CD4-positive, alpha-beta T cell treated with Interleukin-15 for 1 hour (primary cell): ENCODE data around the gene GLS2.
A peak's percentile ranks its signal among the peaks of the same experiment; 100 is the strongest.
"Not testable (repeated sequence)": the region's sequence is repeated elsewhere in the genome, so short reads cannot be mapped to it uniquely, and the experiment has no call there.

Source experiments
- DNase-seq: peaks from one replicate; pipeline ENCODE4 v3.0.0-alpha.2; 2020

The GLS2 gene

DNA sequence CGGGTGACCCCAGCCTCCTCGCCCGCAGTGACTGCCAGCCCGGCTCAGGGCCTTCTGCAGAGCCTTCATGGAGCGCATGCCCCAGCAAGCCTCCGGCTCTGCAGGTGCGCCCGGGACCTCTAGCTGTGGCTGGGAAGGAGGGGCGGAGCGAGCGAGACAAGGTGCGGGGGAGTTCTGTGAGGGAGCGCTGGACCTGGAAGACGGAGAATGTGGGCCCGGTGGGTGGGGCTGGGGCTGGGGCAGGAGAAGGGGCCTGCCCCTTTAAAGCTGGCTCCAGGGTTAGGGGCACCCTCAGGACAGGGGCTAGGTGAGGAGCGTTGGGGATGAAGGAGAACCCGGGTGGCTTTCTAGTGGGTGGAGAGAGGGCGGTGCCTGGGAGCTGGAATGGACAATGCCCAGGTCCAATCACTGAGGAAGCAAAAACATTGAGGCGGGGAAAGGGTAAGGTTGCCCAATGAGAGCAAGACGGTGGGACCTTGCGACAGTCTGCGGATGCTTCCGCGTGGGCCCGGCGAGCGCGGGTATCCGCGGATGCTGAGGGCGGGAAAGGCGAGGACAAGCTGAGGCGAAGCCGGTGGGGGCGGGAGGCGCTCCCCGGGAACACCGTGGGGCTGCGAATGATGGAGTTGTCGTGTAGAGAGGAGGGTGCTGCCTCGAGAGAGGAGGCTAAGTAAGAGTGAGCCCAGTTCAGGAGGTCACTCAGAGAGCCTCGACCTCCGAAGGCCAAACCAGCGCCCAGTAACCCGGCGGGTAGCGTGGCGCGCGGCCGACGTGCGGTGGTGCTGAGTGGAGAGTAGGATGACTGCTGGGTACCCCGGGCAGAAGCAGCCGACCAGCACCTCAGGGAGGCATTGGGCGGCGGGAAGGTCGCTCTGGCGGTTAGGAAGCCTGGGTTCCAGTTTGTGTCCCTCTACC, at the start of gene GLS2:
GLS2 (minus strand) TSS at position 121 of the 915 bp plus-strand sequence; CDS start at position 78, 43 bp downstream.
- DNase-seq, result peak; percentile 80

- no peak for DNase-seq
Measured at GRCh38 chr12:56537546-56537945, 49.6 kb upstream of the GLS2 start.

- no peak for DNase-seq
Measured at GRCh38 chr12:56530390-56531055, 42.6 kb upstream of the GLS2 start.

- DNase-seq, result no peak
Measured at GRCh38 chr12:56529656-56530055, 41.7 kb upstream of the GLS2 start.

DNA sequence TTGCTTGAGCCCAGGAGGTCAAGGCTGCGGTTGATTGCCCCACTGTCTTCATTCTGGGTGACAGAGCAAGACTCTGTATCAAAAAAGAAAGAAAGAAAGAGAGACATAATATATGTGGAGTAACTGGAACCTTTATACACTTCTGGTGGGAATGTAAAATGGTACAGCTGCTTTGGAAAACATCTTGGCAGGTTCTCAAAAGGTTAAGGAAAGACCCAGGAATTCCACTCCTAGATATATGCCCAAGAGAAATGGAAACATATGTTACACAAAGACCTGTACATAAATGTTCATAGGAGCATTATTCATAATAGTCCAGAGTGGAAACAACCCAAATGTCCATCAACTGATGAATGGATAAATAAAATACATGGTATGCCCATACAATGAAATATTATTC, 40.9 kb upstream of the GLS2 start:
- no peak for DNase-seq

- DNase-seq, result no peak
Measured at GRCh38 chr12:56522411-56523193, 34.6 kb upstream of the GLS2 start.

- peak; percentile 63 for DNase-seq
Measured at GRCh38 chr12:56521590-56522371, 33.8 kb upstream of the GLS2 start, which contains the start of gene RBMS2. Gene RBMS2 (plus strand): TSS chr12:56521820. CDS start chr12:56522024, 204 bp downstream.

- DNase-seq, result no peak
Measured at GRCh38 chr12:56521209-56521589, 33.2 kb upstream of the GLS2 start.

DNA sequence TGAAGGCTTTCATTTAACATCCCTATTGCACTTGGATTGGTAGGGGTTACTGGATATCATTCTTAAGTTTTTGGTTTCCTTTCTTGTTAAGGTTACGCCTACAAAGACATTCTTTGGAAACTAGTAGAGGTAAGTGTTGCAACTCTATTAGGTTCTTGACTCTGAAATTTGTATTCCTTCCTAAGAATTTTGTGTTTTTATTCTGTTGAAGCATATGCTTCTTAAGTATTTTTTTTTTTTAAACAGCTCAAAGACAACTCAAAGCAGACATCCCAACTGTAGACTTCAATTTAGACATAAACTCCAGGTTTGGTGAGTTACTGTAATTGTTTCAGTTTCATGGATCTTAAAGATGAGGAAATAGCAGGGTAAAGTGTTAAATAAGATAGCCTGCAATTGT, 32.5 kb upstream of the GLS2 start:
- no peak for DNase-seq

DNA sequence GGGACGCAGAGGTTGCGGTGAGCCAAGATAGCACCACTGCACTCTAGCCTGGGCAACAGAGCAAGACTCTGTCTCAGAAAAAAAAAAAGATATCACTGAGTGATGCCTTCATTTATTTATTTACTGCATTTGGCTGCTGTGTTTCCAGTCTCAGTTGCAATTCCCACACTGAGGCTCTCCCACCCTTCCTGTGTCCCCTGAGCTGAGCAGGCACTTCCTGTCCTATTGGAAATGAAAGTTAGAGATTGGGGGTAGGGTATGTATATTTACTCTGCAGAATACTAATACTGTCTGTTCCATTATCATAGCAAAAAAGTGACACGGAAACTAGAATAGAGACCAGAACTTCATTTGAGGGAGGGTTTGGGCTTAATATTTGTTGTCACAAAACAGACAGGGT, 32.1 kb upstream of the GLS2 start:
- DNase-seq, result no peak

DNA sequence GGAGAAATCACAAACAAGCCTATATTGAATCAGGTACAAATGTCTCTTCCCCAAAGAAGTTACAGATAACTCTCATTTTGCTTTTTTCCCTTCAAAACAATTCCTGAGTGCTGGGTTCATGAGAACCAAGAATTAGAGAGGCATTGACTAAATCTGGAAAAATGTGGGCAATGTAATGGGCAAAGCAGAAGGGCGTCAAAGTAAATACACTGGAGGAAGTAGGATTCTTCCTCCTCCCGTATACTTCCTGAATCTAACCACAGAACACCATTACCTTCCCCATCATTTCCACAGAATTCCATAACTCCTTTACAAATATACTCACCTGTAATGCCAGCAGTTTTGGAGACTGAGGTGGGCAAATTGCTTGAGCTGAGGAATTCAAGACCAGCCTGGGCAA, 30.6 kb upstream of the GLS2 start:
- DNase-seq, result no peak

GRCh38 chr12:56517854-56518253, 29.9 kb upstream of the GLS2 start:
- DNase-seq, result no peak

DNA sequence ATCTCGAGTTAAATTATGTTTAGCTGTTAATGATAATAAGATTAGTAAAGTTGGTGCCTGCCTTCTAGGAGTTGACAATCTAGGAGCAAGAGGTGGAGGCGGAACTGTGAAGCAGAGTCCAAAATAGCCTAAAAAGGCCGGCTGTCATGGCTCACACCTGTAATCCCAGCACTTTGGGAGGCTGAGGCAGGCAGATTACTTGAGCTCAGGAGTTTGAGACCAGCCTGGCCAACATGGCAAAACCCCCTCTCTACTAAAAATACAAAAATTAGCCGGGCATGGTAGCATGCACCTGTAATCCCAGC, 26.0 kb upstream of the GLS2 start:
- not testable (repeated sequence) for DNase-seq

DNA sequence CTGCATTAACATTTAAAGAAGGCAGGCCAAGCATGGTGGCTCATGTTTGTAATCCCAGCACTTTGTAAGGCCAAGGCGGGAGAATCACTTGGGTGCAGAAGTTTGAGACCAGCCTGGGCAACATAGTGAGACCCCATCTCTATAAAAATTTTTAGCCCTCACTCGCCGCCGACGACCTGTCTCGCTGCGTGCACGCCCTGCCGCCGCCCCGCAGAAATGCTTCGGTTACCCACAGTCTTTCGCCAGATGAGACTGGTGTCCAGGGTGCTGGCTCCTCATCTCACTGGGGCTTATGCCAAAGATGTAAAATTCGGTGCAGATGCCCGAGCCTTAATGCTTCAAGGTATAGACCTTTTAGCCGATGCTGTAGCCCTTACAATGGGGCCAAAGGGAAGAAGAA, 22.8 kb upstream of the GLS2 start:
- DNase-seq, result no peak

DNA sequence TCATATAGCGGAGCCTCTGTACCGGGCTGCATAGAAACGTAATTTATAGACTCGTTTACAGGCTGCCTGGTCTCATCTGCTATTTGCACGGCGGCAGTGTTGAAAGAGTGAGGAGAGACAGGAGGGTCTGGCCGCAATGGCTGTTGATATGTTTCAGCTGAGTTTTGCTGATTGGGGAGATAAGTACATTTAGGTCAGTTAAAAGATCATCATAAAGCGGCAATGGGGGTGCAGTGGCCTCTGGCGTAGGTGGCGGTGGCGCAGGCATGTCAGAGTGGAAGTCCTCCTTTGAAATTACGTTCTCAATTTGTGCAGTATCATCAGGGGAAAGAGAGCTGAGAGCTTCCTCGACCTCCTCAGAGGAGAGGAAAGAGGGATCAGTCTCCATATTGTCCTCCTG, 11.9 kb upstream of the GLS2 start:
- DNase-seq, result not testable (repeated sequence)

DNA sequence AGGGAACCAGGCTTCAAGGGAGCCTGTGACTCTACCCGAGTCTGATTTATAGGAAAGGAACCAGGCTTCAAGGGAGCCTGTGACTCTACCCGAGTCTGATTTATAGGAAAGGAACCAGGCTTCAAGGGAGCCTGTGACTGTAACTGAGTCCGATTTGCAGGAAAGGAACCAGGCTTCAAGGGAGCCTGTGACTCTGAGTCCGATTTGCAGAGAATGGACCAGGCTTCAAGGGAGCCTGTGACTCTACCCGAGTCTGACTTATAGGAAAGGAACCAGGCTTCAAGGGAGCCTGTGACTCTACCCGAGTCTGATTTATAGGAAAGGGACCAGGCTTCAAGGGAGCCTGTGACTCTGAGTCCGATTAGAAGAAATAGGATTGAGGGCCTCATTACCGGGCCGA, 11.5 kb upstream of the GLS2 start:
- not testable (repeated sequence) for DNase-seq

DNA sequence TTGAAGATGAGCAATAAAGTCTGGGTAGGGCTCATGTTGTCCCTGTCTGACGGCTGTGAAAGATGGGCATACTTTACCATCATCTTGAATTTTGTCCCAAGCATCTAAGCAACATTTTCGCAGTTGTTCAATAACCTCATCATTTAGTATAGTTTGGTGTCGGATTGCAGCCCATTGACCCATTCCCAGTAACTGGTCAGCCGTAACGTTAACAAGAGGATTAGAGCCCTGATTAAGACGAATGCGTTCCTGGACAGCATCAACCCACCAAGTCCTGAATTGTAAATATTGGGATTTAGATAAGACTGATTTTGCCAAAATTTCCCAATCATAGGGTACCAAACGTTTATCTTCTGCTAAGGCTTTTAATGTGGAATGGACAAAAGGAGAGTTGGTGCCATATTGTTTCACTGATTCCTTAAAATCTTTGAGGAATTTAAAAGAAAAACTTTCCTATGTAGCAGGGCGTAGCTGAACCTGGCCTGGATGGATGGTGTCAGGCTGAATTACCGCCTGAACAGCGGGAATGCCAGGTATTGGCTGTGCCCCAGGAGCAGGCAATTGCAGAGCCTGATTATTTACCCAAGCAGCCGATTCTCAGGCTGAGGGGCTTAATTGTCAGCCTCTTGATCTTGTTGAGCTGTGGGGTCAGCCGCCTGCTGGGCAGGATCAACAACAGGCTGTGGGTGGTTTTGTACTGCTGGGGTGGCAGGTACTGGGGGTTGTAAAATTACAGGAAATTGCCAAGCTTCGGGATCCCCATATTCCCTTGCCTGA, 10.4 kb upstream of the GLS2 start:
- not testable (repeated sequence) for DNase-seq

- DNase-seq, result peak; percentile 23
Measured at GRCh38 chr12:56496704-56497103, 8.7 kb upstream of the GLS2 start.

DNA sequence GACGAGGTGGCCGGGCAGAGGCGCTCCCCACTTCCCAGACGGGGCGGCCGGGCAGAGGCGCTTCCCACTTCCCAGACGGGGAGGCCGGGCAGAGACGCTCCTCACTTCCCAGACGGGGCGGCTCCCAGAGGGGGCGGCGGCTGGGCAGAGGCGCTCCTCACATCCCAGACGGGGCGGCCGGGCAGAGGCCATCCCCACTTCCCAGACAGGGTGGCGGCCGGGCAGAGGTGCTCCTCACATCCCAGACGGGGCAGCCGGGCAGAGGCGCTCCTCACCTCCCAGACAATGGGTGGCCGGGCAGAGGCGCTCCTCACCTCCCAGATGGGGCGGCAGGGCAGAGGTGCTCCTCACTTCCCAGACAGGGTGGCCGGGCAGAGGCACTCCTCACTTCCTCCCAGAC, 6.5 kb upstream of the GLS2 start:
- DNase-seq, result not testable (repeated sequence)

- DNase-seq, result not testable (repeated sequence)
Measured at GRCh38 chr12:56494106-56494415, 6.1 kb upstream of the GLS2 start.

DNA sequence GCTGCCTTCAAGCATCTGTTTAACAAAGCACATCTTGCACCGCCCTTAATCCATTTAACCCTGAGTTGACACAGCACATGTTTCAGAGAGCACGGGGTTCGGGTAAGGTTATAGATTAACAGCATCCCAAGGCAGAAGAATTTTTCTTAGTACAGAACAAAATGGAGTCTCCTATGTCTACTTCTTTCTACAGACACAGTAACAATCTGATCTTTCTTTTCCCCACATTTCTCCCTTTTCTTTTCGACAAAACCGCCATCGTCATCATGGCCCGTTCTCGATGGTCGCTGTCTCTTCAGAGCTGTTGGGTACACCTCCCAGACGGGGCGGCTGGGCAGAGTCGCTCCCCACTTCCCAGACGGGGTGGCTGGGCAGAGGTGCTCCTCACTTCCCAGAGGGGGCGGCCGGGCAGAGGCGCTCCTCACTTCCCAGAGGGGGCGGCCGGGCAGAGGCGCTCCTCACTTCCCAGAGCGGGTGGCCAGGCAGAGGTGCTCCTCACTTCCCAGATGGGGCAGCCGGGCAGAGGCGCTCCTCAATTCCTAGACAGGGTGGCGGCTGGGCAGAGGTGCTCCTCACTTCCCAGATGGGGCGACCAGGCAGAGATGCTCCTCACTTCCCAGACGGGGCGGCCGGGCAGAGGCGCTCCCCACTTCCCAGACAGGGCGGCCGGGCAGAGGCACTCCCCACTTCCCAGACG, 5.6 kb upstream of the GLS2 start:
- DNase-seq, result not testable (repeated sequence)
